Mesenchymal stem cell (in vitro differentiated cells and primary cell): Measurements from ENCODE around the gene RIPOR2.
"Not testable (repeated sequence)": the region's sequence is repeated elsewhere in the genome, so short reads cannot be mapped to it uniquely, and the experiment has no call there.

Source experiments
- DNase-seq: peaks from one replicate; pipeline ENCODE4 v3.0.0-alpha.2; 2013
- H2AFZ ChIP-seq: one replicate; pipeline ENCODE4 v1.6.1; 2013; ENCODE audit warnings: low read depth, mild to moderate bottlenecking, control low read depth, inconsistent platforms, low read length, moderate library complexity
- H2AK5ac ChIP-seq: 2 replicates; pipeline ENCODE4 v1.6.1; 2013; ENCODE audit warnings: low read length, moderate library complexity, mild to moderate bottlenecking, inconsistent platforms; ENCODE audit not compliant: severe bottlenecking
- H2BK120ac ChIP-seq: one replicate; pipeline ENCODE4 v1.6.1; 2013; ENCODE audit warnings: low read depth, mild to moderate bottlenecking, inconsistent platforms, low read length, moderate library complexity
- H2BK12ac ChIP-seq, 2 experiments: one replicate each; pipeline ENCODE4 v1.6.1; 2013; ENCODE audit warnings: inconsistent platforms in 2 of 2, low read length in 2 of 2, mild to moderate bottlenecking in 2 of 2, moderate library complexity in 2 of 2, control low read depth in 1 of 2
- H2BK15ac ChIP-seq: one replicate; pipeline ENCODE4 v1.6.1; 2013; ENCODE audit warnings: mild to moderate bottlenecking, low read depth, inconsistent platforms; ENCODE audit not compliant: poor library complexity, severe bottlenecking
- H2BK5ac ChIP-seq: 2 replicates; pipeline ENCODE4 v1.6.1; 2013; ENCODE audit warnings: low read depth, mild to moderate bottlenecking, low read length, control low read depth, inconsistent platforms; ENCODE audit not compliant: poor library complexity, severe bottlenecking
- H3K14ac ChIP-seq, 2 experiments: one replicate each; pipeline ENCODE4 v1.6.1; 2013; ENCODE audit warnings: inconsistent platforms in 2 of 2, low read length in 2 of 2, control low read depth in 1 of 2, mild to moderate bottlenecking in 1 of 2, moderate library complexity in 1 of 2
- H3K18ac ChIP-seq, 2 experiments: one replicate each; pipeline ENCODE4 v1.6.1; 2013; ENCODE audit warnings: inconsistent platforms in 2 of 2, low read length in 2 of 2, control low read depth in 1 of 2, low read depth in 1 of 2, mild to moderate bottlenecking in 1 of 2
- H3K23ac ChIP-seq, 2 experiments: one replicate each; pipeline ENCODE4 v1.6.1; 2013; ENCODE audit warnings: inconsistent platforms in 2 of 2, low read length in 2 of 2, mild to moderate bottlenecking in 2 of 2, moderate library complexity in 2 of 2, control low read depth in 1 of 2
- H3K27ac ChIP-seq: 2 replicates; pipeline ENCODE4 v1.5.1; 2013; ENCODE audit warnings: mild to moderate bottlenecking, moderate library complexity, low read length, control low read depth, inconsistent platforms; ENCODE audit not compliant: poor library complexity, severe bottlenecking
- H3K27me3 ChIP-seq, 2 experiments: 2 replicates each; pipeline versions ENCODE4 v1.6.1 to v1.7.0; 2013; ENCODE audit warnings: low read length in 2 of 2, mild to moderate bottlenecking in 2 of 2, moderate library complexity in 2 of 2, control low read depth in 1 of 2, inconsistent platforms in 1 of 2; ENCODE audit not compliant: control insufficient read depth in 1 of 2, insufficient read depth in 1 of 2
- H3K36me3 ChIP-seq, 2 experiments: 2 replicates each; pipeline versions ENCODE4 v1.6.1 to v1.7.0; 2013; ENCODE audit warnings: low read length in 2 of 2, control low read depth in 1 of 2, inconsistent platforms in 1 of 2, low read depth in 1 of 2, mild to moderate bottlenecking in 1 of 2; ENCODE audit not compliant: insufficient read depth in 2 of 2, control insufficient read depth in 1 of 2
- H3K4ac ChIP-seq, 2 experiments: one replicate each; pipeline ENCODE4 v1.6.1; 2013; ENCODE audit warnings: inconsistent platforms in 2 of 2, low read length in 2 of 2, mild to moderate bottlenecking in 2 of 2, moderate library complexity in 2 of 2, control low read depth in 1 of 2, low read depth in 1 of 2
- H3K4me1 ChIP-seq: 2 replicates; pipeline ENCODE4 v1.6.1; 2013; ENCODE audit warnings: low read depth, low read length, control low read depth; ENCODE audit not compliant: control insufficient read depth, insufficient read depth
- H3K4me2 ChIP-seq: 2 replicates; pipeline ENCODE4 v1.6.1; 2013; ENCODE audit warnings: low read length, mild to moderate bottlenecking, inconsistent platforms; ENCODE audit not compliant: poor library complexity, severe bottlenecking
- H3K4me3 ChIP-seq, 2 experiments: 2 replicates each; pipeline versions ENCODE4 v1.5.1 to v1.7.0; 2013; ENCODE audit warnings: low read length in 2 of 2, mild to moderate bottlenecking in 2 of 2, control low read depth in 1 of 2, low read depth in 1 of 2; ENCODE audit not compliant: insufficient read depth in 1 of 2
- H3K79me1 ChIP-seq: replicated peaks from 2 replicates; pipeline ENCODE4 v1.6.1; 2013; ENCODE audit warnings: mild to moderate bottlenecking, control low read depth, low read length, inconsistent platforms; ENCODE audit not compliant: poor library complexity, severe bottlenecking
- H3K9ac ChIP-seq: 2 replicates; pipeline ENCODE4 v1.7.0; 2013; ENCODE audit warnings: mild to moderate bottlenecking, low read length, moderate library complexity
- H3K9me3 ChIP-seq: 2 replicates; pipeline ENCODE4 v1.7.0; 2013; ENCODE audit warnings: mild to moderate bottlenecking, low read length; ENCODE audit not compliant: control insufficient read depth
- H4K8ac ChIP-seq: one replicate; pipeline ENCODE4 v1.6.1; 2013; ENCODE audit warnings: inconsistent platforms, mild to moderate bottlenecking, low read length, moderate library complexity
- H4K91ac ChIP-seq: one replicate; pipeline ENCODE4 v1.6.1; 2013; ENCODE audit warnings: mild to moderate bottlenecking, low read length, inconsistent platforms
- WGBS: methylation state at CpG from one replicate; pipeline ENCODE4 v1.1.7; 2013; ENCODE audit warnings: mixed read lengths; 5-methylcytosine and 5-hydroxymethylcytosine counted together

RIPOR2 gene

GRCh38 chr6:24918641-24919055 is 17.1 kb downstream of the RIPOR2 start:
- Histone ChIP-seq H3K4me1 (no peaks in the 10 kb centered on the region), H3K4ac (no peak overlapping the region), H4K91ac (no peak overlapping the region), H3K23ac (no peak overlapping the region), H2BK12ac (no peak overlapping the region), H3K36me3 (no peaks in the 10 kb centered on the region), H3K9me3 (no peaks in the 10 kb centered on the region), H3K79me1 (no peaks in the 10 kb centered on the region), H3K9ac (no peak overlapping the region), H3K14ac (no peak overlapping the region), H3K18ac (no peak overlapping the region), H2AFZ (peak overlapping the region; percentile 69), H2BK120ac (no peak overlapping the region), H3K4me2 (no peak overlapping the region), H3K27ac (no peak overlapping the region), H3K27me3 (peaks cover 6 to 18% of the 10 kb centered on the region in 2 experiments), H4K8ac (no peak overlapping the region), H2BK15ac (no peak overlapping the region), H2AK5ac (no peak overlapping the region), H3K4me3 (no peak overlapping the region), H2BK5ac (peak overlapping the region; percentile 3)
- no peak for DNase-seq
- 69% methylated on average over 1 of the region's 1 CpG for WGBS

- no peak overlapping the region for H2AFZ ChIP-seq
- no peak overlapping the region for H4K8ac ChIP-seq
- no peaks in the 10 kb centered on the region for H3K9me3 ChIP-seq
- no peak overlapping the region for H2BK5ac ChIP-seq
- no peak overlapping the region for H3K4me2 ChIP-seq
- DNase-seq: no peak
- H2AK5ac ChIP-seq: no peak overlapping the region
- H2BK120ac ChIP-seq: no peak overlapping the region
- H3K23ac ChIP-seq: no peak overlapping the region
- H3K27me3 ChIP-seq: peaks cover 18 to 40% of the 10 kb centered on the region in 2 experiments
- H3K36me3 ChIP-seq: no peaks in the 10 kb centered on the region
- H3K4me3 ChIP-seq: no peak overlapping the region
- no peak overlapping the region for H2BK15ac ChIP-seq
- no peak overlapping the region for H3K14ac ChIP-seq
- H3K9ac ChIP-seq: no peak overlapping the region
- no peak overlapping the region for H3K4ac ChIP-seq
- no peaks in the 10 kb centered on the region for H3K4me1 ChIP-seq
- H2BK12ac ChIP-seq: no peak overlapping the region
- no peak overlapping the region for H3K27ac ChIP-seq
- H3K79me1 ChIP-seq: no peaks in the 10 kb centered on the region
- WGBS: 96% methylated on average over 5 of the region's 5 CpGs
- no peak overlapping the region for H3K18ac ChIP-seq
- no peak overlapping the region for H4K91ac ChIP-seq
Measured at GRCh38 chr6:24916496-24916895, 19.3 kb downstream of the RIPOR2 start.

- Histone ChIP-seq H2AFZ (no peak overlapping the region), H4K91ac (no peak overlapping the region), H2BK5ac (no peak overlapping the region), H4K8ac (no peak overlapping the region), H3K4me1 (peaks cover 7% of the 10 kb centered on the region), H2BK12ac (no peak overlapping the region), H3K27me3 (peaks cover 18 to 43% of the 10 kb centered on the region in 2 experiments), H2AK5ac (no peak overlapping the region), H3K4me2 (no peak overlapping the region), H3K18ac (no peak overlapping the region), H3K27ac (no peak overlapping the region), H3K79me1 (no peaks in the 10 kb centered on the region), H3K14ac (no peak overlapping the region), H3K36me3 (no peaks in the 10 kb centered on the region), H2BK120ac (no peak overlapping the region), H3K9me3 (no peaks in the 10 kb centered on the region), H2BK15ac (no peak overlapping the region), H3K4ac (no peak overlapping the region), H3K4me3 (no peak overlapping the region), H3K9ac (no peak overlapping the region), H3K23ac (no peak overlapping the region)
- 95% methylated on average over 5 of the region's 5 CpGs for WGBS
- DNase-seq: no peak
Measured at GRCh38 chr6:24915641-24916040, 20.1 kb downstream of the RIPOR2 start.

- not testable (repeated sequence) for H2AK5ac ChIP-seq, H2BK5ac ChIP-seq, H2BK15ac ChIP-seq, H4K8ac ChIP-seq, H4K91ac ChIP-seq, H3K4ac ChIP-seq, H3K4me3 ChIP-seq, H2BK12ac ChIP-seq, H3K36me3 ChIP-seq, H3K9ac ChIP-seq, H3K14ac ChIP-seq, H2AFZ ChIP-seq, H3K9me3 ChIP-seq, DNase-seq, H3K79me1 ChIP-seq, H3K27ac ChIP-seq, H3K4me2 ChIP-seq, H3K23ac ChIP-seq, H2BK120ac ChIP-seq, H3K18ac ChIP-seq
- peaks cover 13% of the 10 kb centered on the region for H3K4me1 ChIP-seq
- WGBS: 100% methylated on average over 6 of the region's 10 CpGs
- H3K27me3 ChIP-seq: peaks cover 18 to 54% of the 10 kb centered on the region in 2 experiments
Measured at GRCh38 chr6:24914082-24914481, 21.7 kb downstream of the RIPOR2 start.
